ENCODE data around the gene SCAI. TPM values are rescaled to one million over a fixed set of nuclear protein-coding genes. Genes with fewer than 3 reads are reported as not detected.

The SCAI gene
- total and polyA plus RNA-seq, 2 of the 4 experiments (the other 2 are of a cell fraction): 3.6 to 14.5 TPM

DNA sequence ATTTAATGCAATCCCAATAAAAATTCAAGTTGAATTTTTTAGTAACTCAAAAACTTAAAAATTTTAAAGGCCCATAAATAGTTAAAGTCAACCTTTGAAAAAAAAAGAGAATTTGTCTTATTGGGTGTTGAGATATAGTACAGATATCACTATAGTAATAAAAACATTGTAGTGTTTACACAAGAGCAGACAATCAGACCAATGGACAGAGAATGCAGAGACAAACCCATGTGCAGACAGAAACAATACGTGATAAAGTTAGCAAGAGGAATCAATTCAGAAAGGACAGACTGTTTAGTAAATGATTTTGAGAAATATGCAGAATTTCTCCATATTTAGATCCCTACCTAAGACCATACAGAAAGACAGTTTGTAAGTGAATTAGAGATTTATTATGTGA is 236.4 kb downstream of the SCAI start:
- H3K4me2 ChIP-seq (ENCODE audit: low read depth, low read length): no peak overlapping the region
- H3K56ac ChIP-seq (ENCODE audit: extremely low read depth, insufficient read depth, low read length): no peak overlapping the region
- H2BK20ac ChIP-seq (ENCODE audit: low read depth, low read length): no peak overlapping the region
- H3K4me1 ChIP-seq (ENCODE audit: control insufficient read depth, insufficient read depth, low read length): no peaks in the 10 kb centered on the region
- no TSS peak for BruUV-seq (replicated peaks)
- dilution Hi-C loops (cut with HindIII; ENCODE audit: low sequenced_read_pairs, unreplicated experiment) (no loop called here), intact Hi-C loops (cut with micrococcal nuclease) (no loop called here), in situ Hi-C loops (cut with MboI; ENCODE audit: low sequenced_read_pairs) (loop anchor here (25.0 kb wide), 1 partner anchor 455 kb away; no protein-coding TSS in a partner anchor)
- ATAC-seq (ENCODE audit: low read depth): no peak
- H3K4me3 ChIP-seq (ENCODE audit: insufficient read depth, low read depth, low read length): no peak overlapping the region
- H2AFZ ChIP-seq (replicated peaks; ENCODE audit: low read length, poor library complexity): no peak overlapping the region
- no peak overlapping the region for H3K4ac ChIP-seq (ENCODE audit: low read depth, low read length)
- no peak overlapping the region for H2BK15ac ChIP-seq (ENCODE audit: low read depth, low read length)
- H3K14ac ChIP-seq (replicated peaks; ENCODE audit: low read depth, low read length): no peak overlapping the region
- no peak overlapping the region for H3K9ac ChIP-seq (ENCODE audit: low read depth, low read length)
- H3K27me3 ChIP-seq (ENCODE audit: control insufficient read depth, insufficient read depth, low read length): no peaks in the 10 kb centered on the region
- no peak overlapping the region for H2AK5ac ChIP-seq (ENCODE audit: low read depth, low read length)
- WGBS, 2 experiments (ENCODE audit: extremely low coverage in 2 of 2, insufficient read length in 1 of 2): no CpG with 5 or more reads among the region's 1 CpG
- H4K8ac ChIP-seq (ENCODE audit: low read depth in 2 of 2, low read length in 2 of 2): no peak overlapping the region
- H3K18ac ChIP-seq (ENCODE audit: low read depth, low read length): no peak overlapping the region
- H3K79me1 ChIP-seq (ENCODE audit: low read depth in 1 of 2, low read length in 2 of 2): 0 out of 4 replicates have a peak, but pooled peaks cover 0 to 3% of the 10 kb centered on the region in 2 experiments
- peaks cover 24% of the 10 kb centered on the region for H3K36me3 ChIP-seq (ENCODE audit: control insufficient read depth, insufficient read depth, low read length)
- H3K9me1 ChIP-seq (ENCODE audit: insufficient read depth, low read length): 0 out of 2 replicates have a peak, but pooled peaks cover 6% of the 10 kb centered on the region
- DNase-seq: no peak
- TF ChIP-seq RCOR1 (IDR thresholded peaks at IDR 0.05; ENCODE audit: insufficient replicate concordance, low read length) (no peak), MAZ (IDR thresholded peaks at IDR 0.05; ENCODE audit: borderline replicate concordance, low read depth, low read length) (no peak), CEBPB (IDR thresholded peaks at IDR 0.05; ENCODE audit: low read depth, low read length) (no peak)
- TF ChIP-seq, protein P1, sequence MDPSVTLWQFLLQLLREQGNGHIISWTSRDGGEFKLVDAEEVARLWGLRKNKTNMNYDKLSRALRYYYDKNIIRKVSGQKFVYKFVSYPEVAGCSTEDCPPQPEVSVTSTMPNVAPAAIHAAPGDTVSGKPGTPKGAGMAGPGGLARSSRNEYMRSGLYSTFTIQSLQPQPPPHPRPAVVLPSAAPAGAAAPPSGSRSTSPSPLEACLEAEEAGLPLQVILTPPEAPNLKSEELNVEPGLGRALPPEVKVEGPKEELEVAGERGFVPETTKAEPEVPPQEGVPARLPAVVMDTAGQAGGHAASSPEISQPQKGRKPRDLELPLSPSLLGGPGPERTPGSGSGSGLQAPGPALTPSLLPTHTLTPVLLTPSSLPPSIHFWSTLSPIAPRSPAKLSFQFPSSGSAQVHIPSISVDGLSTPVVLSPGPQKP (IDR thresholded peaks at IDR 0.05; ENCODE audit: borderline replicate concordance, low read depth, low read length): no peak
- TF ChIP-seq, protein P2, sequence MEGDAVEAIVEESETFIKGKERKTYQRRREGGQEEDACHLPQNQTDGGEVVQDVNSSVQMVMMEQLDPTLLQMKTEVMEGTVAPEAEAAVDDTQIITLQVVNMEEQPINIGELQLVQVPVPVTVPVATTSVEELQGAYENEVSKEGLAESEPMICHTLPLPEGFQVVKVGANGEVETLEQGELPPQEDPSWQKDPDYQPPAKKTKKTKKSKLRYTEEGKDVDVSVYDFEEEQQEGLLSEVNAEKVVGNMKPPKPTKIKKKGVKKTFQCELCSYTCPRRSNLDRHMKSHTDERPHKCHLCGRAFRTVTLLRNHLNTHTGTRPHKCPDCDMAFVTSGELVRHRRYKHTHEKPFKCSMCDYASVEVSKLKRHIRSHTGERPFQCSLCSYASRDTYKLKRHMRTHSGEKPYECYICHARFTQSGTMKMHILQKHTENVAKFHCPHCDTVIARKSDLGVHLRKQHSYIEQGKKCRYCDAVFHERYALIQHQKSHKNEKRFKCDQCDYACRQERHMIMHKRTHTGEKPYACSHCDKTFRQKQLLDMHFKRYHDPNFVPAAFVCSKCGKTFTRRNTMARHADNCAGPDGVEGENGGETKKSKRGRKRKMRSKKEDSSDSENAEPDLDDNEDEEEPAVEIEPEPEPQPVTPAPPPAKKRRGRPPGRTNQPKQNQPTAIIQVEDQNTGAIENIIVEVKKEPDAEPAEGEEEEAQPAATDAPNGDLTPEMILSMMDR (conservative IDR thresholded peaks at IDR 0.05; ENCODE audit: low read depth, low read length): no peak
- POLR2A ChIA-PET (ENCODE audit: unreplicated experiment): no interaction called here
- no peaks in the 10 kb centered on the region for H3K9me3 ChIP-seq (ENCODE audit: control insufficient read depth, insufficient read depth, low read length)
- H2AK9ac ChIP-seq (replicated peaks; ENCODE audit: low read depth, low read length, poor library complexity): no peak overlapping the region
- no peak overlapping the region for H4K91ac ChIP-seq (ENCODE audit: insufficient read depth, low read depth, low read length)
- no peak overlapping the region for H2BK120ac ChIP-seq (ENCODE audit: low read depth, low read length)
- H3K27ac ChIP-seq (ENCODE audit: insufficient read depth, low read length): no peak overlapping the region
- no peak overlapping the region for H2BK5ac ChIP-seq (ENCODE audit: low read depth, low read length, poor library complexity, severe bottlenecking)
- H4K5ac ChIP-seq (ENCODE audit: low read depth, low read length): no peak overlapping the region
- no peak overlapping the region for H3K23ac ChIP-seq (ENCODE audit: low read depth, low read length)
- CTCF ChIA-PET: no interaction called here
- H4K20me1 ChIP-seq (ENCODE audit: insufficient read depth, low read length): no peaks in the 10 kb centered on the region
